Kasumi-1 (cell line): ENCODE data around the gene LTB4R2.

Experiments used
- DNase-seq, 2 experiments: peaks; one replicate each; lab custom pipeline; 2025; lab: John Stamatoyannopoulos, UW

The LTB4R2 gene

DNA sequence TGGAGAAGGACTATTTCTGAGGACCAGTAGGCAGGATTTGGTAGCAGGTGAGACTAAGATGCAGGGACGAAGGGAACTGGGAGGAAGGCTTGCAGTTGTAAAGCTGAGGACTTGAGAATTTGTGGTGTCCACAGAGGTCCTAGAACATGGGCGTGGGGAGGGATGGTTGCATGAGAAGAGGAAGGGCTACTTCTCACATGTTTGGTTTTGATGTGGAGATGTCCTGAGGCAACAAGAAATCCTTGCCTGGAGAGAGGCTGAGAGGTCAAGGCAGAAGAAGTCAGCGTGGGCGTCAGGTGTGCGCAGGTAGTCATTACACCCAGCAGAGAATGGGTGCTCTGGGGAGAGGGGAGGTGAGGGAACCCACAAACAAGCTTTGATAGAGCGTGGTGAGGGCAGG lies 32.9 kb upstream of the LTB4R2 start:
- DNase-seq: no peak

DNA sequence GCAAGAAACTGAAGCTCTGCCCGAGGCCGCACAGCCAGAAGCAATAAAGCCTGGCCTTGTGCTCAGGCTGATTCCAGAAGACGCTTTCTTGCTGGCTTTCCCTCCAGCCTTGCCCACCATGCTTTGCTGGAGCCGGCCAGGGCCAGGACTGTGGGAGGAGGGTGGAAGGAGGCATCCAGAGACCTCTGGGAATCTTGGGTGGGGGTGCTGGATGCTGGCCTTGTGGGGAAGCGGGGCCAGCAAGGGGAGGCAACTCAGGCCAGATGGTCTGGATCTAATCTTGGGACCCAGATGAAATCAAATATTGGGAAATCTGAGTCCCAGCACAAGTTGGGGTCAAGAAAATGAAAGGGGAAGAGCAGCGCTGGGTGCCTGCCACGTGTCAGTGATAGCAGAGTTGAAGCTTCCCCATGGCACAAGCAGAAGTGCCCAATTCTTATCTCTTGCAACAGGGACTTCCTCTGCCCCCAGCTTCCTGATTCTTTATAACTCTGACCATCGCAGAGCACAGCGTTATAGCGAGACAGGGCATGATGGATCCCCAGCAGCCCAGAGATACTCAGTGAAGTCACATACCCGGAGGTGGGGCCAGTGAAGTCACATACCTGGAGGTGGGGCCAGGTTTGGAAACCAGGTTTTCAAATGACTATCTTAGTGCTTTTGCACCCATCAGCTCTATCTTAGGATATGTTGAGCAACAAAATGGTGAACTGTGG lies 32.2 kb upstream of the LTB4R2 start:
- DNase-seq: peak; percentile 75 to 77

DNA sequence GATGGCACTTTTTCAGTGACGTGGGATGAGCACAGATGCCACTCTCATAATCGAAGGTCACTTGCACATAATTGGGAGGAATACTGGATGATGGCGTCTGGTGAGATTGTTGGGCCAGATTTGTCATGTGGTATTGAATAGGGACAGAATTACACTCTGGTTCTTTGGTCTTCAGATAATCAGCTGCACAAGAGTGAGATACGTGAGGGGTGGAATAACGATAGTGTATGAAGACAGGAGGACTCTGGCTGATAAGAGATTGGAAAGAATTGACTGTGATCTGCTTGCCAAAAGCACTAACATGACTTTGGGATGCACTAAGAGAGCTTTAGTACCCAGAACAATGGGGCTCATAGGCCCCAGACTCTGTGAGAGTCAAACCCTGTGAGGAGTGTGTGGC lies 31.5 kb upstream of the LTB4R2 start:
- no peak for DNase-seq

DNA sequence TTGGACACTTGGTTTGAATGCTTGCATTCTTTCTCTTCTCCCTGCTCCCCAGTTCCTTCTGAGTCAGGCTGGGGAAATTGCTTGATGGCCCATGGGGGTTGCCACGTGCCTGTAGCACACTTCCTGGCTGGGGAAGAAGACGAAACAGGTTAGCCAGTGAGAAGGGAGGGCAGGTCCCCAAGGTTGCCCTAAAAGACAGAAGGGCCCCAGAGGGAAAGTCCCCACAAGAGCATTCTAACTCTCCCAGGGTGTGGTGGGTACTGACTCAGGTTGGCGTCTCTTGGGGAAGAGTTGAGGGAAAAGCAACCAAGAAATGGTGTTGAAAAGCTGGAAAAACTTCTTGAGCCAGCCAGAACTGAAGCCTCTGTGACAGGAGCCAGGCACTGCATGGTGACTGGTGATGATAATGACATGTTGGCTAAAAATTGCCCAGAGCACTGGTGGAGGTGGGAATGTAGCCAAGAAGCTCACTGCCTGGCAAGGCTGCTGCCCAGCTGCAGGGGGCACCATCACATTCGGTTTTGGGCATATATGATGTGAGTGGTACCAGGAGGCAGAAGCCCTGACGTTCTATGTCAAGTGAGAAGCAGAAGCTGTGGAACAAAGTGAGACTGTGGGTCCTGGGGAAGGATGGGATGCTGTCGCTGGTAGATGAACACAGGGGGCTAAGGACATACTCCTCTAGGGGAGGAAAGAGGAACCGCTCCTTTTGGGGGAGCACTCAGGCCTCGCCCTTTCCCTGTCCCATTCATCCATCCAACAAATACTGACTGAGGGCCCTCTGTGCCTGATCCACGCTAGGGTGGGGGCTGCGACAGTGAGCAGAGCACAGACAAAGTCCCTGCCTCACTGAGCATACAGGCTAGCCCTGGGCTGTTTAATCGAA lies 30.4 kb upstream of the LTB4R2 start:
- DNase-seq: no peak

DNA sequence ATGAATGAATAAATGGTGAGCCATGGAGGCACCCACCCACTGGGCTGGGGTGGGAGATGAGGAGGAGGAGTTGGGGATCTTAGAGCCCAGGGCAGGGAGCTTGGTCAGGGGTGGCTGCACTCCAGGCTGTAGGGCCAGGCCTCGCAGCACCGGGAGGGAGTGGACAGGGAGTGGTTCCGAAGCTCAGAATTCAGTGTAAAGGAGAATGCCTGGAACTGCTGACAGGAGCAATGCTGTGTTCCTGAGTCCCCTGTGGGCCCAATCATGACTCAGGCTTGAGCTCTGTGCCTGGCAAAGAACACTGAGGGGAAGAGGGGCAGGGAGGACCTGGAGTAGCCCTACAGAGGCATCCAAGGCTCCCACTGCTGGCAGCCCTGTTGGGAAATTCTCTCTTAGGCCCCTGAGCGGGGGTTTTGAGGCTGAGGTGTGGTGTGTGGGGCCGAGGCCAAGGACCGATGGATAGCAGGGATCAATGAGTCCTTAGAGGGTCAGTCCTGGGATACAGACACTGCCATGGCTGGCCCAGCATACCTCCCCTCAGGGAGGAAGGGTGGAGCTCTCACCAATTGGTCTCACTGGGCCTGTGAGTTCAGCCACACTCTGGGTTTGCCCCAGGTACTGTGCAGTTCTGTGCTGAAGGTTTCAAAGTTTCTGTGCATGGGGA lies 29.0 kb upstream of the LTB4R2 start:
- DNase-seq: no peak

DNA sequence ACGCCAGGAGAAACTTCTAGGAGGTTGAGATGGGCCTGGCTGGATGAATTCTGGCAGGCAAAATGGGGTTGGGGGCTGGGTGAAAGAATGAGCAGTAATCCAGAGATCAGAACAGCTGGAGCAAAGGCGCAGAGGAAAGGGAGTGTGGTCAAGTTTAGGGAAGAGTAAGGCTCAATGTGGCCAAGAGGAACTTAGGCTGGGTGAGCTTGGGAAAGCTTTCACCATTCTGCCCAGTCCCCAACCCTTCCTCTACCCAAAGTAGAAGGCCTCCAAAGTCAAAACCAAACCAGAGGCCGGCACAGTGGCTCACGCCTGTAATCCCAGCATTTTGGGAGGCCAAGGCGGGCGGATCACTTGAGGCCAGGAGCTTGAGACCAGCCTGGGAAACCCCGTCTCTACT lies 28.3 kb upstream of the LTB4R2 start:
- DNase-seq: peak in 1 of 2 experiments; percentile 15

DNA sequence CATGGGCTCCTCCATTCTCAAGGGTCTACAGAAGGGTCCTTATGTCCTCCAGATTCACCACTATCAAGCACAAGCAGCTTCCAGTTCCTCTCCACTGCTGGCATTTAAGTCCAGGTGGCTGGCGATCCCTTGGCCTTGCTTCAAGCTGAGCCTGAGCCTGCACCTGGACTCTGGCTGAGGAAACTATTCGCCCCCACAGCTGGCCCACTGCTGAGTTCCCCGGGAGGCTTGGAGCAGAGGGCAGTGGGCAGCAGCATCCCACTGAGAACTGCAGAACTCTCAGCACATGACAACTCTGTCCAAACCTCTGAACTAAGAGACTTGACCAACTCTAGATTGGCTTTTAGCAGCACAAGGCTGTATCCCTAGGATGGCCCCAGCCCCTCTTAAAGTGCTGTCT lies 27.2 kb upstream of the LTB4R2 start:
- DNase-seq: no peak

DNA sequence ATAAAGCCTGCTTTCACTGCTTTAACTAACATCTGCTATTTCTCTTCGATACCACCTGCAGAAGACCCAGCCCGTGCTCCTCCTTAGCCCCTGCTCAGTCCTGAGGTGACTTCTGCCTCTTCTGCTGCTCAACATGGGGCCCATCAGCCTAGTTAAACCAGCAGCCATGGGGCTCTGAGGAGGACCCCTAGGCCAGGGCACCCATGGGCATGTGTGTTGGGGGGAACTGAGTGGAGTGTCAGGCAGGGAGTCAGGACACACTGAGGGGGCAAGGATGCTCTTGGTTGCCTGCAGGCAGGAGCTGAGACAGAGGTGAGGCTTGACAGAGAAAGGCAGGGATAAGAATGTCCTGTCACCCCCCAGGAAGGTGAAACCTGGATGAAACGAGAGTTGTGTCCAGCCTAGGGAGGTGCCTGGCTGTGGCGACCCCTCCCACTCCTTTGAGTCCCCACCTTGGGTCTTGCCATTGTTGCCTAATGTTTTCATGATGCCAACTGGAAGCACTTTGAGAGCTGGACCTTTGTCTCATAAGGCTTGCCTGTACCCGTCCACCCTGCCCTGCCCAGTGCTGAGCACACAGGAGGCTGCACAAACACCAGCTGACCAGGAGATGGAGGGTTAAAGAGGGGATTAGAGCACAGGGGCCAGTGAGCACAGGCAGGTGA lies 26.0 kb upstream of the LTB4R2 start:
- no peak for DNase-seq

DNA sequence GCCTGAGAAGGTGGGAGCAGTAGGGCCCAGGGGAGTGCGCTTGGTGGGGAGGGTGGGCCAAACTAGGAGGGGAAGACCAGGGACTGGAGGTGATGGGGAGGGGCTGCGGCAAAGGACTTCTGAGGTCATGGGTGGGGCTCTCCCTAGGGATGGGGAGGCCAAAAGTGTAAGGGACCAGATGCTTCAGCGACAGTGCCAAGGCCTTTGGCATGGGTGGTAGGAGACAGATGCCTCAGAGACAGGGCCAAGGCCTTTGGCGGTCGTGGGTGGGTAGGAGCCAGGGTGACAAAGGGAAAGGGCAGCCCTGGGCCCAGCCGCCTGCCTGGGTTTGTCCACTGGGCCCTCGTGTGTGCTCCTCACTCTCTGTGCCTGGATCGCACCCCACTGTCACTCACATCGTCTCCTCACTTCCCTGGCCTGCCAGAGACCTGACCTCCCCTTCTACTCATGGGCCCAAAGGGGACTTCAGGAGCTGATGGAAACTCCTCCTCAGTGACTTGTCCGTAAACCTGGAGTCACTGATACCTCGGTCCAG lies 25.4 kb upstream of the LTB4R2 start:
- no peak for DNase-seq

DNA sequence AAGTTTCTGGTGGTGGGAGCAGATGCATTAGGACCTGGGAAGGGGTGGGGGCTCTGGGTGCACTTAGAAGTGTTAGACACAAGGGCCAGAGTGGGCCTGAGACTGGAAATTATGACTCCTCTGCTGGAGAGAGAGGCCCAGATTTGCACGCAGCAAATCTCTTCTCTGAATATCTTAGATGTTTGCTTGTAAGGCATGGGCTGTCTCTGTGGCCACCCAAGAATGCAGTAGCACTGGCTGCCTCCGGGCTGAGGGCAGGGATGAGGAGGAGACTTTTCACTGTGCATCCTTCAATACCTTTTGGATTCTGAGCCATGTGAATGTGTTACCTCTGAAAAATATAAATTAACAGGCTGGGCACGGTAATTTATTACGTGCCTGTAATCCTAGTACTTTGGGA lies 24.6 kb upstream of the LTB4R2 start:
- no peak for DNase-seq

DNA sequence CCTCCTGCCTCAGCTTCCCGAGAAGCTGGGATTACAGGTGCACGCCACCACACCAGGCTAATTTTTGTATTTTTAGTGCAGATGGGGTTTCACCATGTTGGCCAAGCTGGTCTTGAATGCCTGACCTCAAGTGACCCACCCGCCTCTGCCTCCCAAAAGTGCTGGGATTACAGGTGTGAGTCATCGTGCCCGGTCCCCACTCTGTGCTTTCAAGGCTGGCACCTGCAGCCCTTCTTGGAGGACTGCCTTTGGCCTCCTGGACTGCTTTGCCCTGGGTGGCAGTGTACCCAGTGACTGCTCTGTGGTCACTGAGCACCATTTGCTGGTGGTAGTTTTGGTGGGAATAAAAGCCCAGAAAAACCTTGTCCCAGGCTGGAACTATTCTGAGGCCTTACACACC lies 22.9 kb upstream of the LTB4R2 start:
- DNase-seq: no peak

DNA sequence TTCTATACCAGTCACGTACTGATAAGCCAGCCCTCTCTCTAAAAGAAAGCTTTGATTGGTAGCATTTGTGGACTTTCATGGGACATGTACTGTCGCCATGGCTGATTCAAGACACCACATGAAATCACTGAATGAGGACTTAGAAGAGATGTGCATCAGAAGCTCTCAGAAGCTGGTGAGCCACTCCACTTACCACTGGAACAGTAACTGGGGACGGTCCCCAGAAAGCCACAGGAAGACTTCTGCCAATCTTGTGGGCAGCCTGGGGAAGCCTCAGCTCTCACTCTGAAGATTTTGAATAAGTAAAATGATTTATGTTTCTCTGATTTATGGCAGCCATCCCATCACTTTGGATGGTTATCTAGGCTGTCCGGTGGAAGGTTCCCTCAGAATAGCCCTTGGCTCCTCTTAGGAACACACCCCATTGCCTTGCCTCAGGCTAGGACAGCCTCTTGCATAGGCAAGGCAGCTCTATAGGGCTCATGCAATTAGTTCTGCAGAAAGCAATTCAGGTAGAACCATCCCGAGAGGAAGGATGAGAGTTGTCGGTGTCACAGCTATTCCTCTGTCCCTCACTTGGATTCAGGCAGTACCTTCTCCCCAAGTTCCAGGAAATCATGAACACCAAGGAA lies 20.2 kb upstream of the LTB4R2 start:
- no peak for DNase-seq

DNA sequence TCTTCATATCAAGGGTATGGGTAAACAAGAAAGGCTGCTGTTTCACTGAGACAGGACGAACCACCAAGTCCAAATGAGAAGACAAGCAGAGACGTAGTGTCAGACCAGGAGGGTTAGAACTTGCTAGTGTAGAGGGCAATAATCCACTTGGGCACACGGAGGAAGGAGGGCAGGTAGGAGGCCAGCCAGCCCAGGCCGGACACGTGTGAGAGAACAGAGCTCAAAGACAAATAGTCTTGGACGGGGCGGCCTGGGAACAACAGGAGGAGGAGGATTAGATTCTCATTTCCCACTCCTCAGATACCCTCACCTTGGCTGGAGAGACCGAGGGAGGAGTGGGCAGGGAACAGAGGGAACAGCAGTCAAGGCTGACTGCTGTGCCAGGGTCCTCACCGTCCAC lies 19.2 kb upstream of the LTB4R2 start:
- DNase-seq: no peak

DNA sequence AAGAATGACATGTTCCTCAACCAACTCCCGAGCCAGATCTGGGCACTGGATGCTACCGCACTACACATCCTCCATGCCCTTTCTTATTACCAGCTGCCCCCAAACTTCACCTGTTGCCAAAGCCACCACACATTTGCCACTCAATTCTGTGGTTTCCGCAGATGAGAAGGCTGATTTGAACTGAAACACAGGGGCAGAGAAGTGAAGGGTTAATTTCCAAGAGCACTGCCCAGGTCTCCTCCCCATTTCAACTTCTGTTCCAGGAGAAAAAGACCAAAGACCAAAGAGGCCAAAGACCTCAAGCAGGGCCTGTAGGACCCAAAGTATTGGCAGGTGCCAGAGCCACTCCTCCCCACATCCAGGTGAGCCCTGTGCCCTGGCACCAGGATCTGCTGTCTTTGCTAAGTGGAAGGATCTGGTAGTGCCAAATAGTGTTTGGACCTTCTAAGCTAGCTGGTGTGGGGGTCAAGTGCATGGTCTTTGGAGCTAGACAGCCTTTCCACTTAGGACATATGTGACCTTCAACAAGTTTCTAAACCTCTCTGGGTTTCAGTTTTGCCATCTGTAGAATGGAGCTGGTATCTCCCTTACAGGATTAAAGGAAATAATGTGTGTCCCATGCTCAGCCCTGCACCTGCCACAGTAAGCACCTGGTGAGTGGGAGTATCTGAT lies 18.4 kb upstream of the LTB4R2 start:
- DNase-seq: no peak

DNA sequence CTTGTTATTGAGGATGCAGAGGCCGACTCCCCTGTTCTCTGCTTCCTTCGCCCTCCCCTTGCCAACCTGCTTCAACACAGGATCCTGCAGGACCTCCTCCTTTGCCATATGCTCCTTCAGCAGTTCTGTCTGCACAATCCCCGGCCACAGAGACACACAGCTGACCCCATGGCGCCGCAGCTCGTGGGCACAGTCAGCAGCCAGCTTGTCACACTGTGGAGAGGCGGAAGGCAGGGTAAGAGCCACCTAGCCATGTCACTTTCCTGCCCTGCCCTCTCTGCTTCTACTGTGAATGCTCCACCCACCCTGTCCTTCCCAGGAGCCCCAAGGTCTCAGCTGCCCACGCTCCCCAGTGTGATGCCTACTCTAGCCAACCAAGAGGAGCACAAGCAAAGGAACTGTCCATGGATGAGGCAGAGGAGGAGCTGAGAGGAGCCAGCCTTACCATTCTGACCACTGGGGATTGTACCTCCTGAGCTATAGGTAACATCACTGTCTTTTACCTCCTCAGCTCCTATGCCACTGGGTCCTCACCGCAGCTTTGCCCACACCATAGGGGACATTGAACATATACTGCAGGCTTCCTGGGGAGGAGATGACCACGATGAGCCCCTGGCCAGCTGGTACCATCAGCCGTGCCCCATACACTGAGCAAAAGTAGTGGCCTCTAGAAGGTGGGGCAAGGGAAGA lies 17.7 kb upstream of the LTB4R2 start:
- DNase-seq: no peak

DNA sequence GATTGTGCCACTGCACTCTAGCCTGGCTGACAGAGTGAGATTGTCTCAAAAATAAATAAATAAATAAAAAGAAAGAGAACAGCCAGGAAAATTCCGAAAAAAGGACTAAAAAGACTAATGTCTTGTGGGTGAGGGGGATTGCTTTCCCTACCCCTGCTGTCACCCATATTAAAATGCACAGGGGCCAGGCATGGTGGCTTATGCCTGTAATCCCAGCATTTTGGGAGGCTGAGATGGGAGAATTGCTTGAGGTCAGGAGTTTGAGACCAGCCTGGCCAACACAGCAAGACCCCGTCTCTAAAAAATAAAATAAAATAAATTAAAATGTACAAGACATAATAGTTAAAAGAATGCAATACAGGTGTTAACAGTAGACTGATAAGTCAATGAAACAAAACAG lies 16.4 kb upstream of the LTB4R2 start:
- DNase-seq: no peak

DNA sequence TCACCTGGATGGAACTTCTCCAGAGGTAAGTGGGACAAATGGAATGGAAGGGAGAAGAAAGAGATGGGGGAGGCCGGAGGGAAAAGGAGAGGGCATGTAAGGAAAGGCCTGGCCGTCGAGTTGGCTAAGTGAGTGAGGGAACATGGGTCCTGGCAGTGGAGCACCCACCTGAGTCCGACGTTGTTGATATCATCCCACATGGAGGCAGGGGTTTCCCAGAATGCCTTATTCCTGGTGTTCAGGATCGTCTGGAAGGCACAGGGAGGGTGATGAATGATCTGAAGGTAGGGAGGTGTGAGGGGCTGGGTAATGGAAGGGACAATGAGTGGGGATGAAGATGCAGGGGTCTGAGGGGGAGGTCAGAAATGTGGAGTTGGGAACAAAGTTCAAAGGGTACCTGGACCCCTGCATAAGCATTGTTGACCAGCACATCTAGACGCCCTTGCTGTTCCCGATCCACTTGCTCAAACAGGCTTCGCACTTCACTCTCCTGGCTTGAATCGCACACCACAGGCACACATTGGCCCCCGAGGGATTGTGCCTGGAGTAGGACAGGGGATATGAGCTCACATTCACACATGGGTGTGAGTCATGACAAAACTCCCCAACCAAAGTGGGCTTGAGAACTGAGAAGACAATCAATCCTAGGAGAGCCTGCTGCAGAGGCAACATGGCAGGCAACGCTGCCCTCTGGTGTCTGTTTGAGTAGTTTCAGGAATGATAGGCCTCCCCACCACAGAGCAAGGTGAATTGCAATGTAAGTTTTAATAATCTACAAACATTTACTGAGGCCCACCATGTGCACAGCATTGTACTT lies 13.4 kb upstream of the LTB4R2 start:
- peak; percentile 82 to 87 for DNase-seq

DNA sequence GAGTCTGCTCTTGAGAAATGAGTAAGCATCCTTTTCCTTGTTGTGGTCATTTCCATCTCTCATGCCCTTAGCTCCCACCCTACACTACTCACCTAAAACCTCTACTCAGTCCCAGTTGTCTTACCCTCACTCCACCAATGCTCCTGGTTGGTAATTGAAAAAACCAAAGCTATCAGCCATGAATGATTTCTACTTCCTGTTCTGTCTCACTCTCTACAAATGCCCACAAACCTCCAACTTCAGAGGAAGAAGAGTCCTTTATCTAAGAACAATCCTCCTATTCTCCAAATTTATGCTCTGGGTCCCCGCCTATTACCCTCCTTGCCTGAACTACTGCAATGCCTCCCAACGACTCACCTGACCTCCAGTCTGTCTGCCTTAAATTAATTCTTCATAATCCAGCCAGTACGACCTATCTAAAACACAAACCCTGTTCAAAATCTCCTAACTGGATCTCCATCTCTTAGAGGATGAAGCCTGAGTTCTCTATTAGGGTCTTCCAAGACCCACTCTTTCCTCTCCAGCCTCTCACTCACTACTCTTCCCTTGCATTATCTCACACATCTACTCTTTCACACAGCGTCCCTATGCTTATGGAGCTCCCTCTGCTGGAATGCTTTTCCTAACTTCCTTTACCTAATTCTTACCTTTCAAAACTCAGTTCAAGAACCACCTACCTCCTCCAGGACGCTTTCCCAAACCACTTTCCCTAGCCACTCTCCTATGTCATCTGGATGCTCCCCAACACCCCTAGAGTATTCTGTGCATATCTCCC lies 12.6 kb upstream of the LTB4R2 start:
- DNase-seq: peak; percentile 64 to 71

DNA sequence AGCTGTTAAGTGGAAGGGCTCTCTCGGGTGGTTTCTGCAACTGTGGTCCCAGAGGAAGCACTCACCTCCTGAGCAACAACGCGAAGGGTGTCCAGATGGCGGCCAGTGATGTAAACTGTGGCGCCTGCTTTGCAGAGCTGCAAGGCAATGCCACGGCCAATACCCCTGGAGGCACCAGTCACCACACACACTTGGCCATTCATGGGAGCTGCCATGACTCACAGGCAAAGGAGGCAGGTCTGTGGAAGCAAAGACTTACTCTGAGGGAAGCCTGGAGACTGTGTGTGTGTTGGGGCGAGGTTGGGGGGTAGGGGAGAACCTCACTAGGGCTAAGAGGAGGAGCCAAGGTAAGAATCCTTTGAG lies 11.1 kb upstream of the LTB4R2 start:
- DNase-seq: peak in 1 of 2 experiments; percentile 13
